Activated naive CD8-positive, alpha-beta T cell treated with anti-CD3 and anti-CD28 coated beads, Interleukin-2, amount 50 U/mL, for 24 hours (primary cell): Measurements from ENCODE around the gene GNAO1.

ENCODE experiments used
- ATAC-seq: fragments of 150-1000 bp; cut with Tn5 transposase; one replicate; pipeline ENCODE4 v1.10.0; 2021
- DNase-seq: peaks from one replicate; pipeline ENCODE4 v3.0.0; 2021
- H3K27ac Mint-ChIP-seq: one replicate; pipeline ENCODE4 v1.8.0; 2021; ENCODE audit warnings: mild to moderate bottlenecking, mixed read lengths
- H3K27me3 Mint-ChIP-seq: one replicate; pipeline ENCODE4 v1.8.0; 2021; ENCODE audit warnings: mixed read lengths
- H3K36me3 Mint-ChIP-seq: one replicate; pipeline ENCODE4 v1.8.0; 2021; ENCODE audit warnings: low read depth, mixed read lengths
- H3K4me1 Mint-ChIP-seq: one replicate; pipeline ENCODE4 v1.8.0; 2021; ENCODE audit warnings: mixed read lengths
- H3K4me3 Mint-ChIP-seq: one replicate; pipeline ENCODE4 v1.8.0; 2021; ENCODE audit warnings: mild to moderate bottlenecking, moderate library complexity, mixed read lengths
- H3K9me3 Mint-ChIP-seq: one replicate; pipeline ENCODE4 v1.8.0; 2021; ENCODE audit warnings: mixed read lengths

The GNAO1 gene

GRCh38 chr16:56324406-56324805, 133.1 kb downstream of the GNAO1 start:
- no peaks in the 10 kb centered on the region for H3K9me3 Mint-ChIP-seq
- DNase-seq (no peak), ATAC-seq (no peak)
- H3K4me1 Mint-ChIP-seq, result peaks cover 1% of the 10 kb centered on the region
- peaks cover 3% of the 10 kb centered on the region for H3K27me3 Mint-ChIP-seq
- H3K36me3 Mint-ChIP-seq, result no peaks in the 10 kb centered on the region
- H3K27ac Mint-ChIP-seq, result no peak overlapping the region
- H3K4me3 Mint-ChIP-seq, result no peak overlapping the region

GRCh38 chr16:56325956-56326355, 134.7 kb downstream of the GNAO1 start:
- ATAC-seq (peak; percentile 17), DNase-seq (no peak)
- Mint-ChIP-seq H3K9me3 (no peaks in the 10 kb centered on the region), H3K36me3 (no peaks in the 10 kb centered on the region), H3K4me1 (no peaks in the 10 kb centered on the region), H3K27me3 (no peaks in the 10 kb centered on the region), H3K27ac (no peak overlapping the region), H3K4me3 (no peak overlapping the region)

DNA sequence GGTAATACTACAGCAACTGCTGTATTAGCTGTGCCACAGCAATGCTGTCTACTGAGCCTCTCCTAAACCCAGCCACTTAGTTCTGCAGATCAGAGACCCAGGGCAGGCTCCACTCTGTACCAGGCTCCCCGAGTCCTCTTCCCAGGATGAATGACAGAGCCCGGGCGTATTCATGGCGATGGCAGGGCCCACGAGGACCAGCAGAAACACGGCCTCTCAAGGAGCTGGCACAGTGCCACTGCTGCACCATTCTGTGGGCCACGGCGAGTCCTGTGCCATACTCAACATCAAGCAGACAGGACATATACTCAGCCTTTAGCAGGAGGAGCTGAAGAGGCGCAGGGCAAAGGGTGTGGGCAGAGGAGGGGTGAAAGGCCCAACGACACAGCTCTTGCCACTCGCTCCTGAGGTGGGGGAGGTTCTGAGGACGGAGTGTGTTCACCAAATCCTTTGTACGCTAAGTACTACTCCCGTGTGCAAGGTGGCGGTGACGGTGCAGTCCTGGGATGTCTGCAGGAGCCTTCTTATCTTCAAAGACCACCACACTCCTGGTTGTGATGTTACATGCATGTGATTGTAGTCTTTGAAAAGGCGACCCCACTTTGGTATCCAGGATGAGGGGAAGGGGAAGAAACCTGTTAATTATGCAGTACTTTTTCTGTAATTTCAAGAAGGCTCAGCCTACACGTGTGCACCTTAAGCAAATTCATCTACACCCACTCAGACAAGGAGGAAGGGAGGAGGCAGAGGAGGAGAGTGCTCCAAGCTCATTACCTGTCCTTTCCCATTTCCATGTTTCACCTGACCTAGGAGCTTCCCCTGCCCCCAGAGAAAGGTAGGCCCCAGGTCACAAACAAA, 136.0 kb downstream of the GNAO1 start:
- Mint-ChIP-seq H3K36me3 (no peaks in the 10 kb centered on the region), H3K27me3 (no peaks in the 10 kb centered on the region), H3K4me1 (no peaks in the 10 kb centered on the region), H3K4me3 (no peak overlapping the region), H3K27ac (no peak overlapping the region), H3K9me3 (no peaks in the 10 kb centered on the region)
- no peak for DNase-seq
- no peak for ATAC-seq

- Mint-ChIP-seq H3K4me1 (no peaks in the 10 kb centered on the region), H3K4me3 (no peak overlapping the region), H3K27ac (no peak overlapping the region), H3K9me3 (no peaks in the 10 kb centered on the region), H3K27me3 (no peaks in the 10 kb centered on the region), H3K36me3 (no peaks in the 10 kb centered on the region)
- ATAC-seq, result no peak
- no peak for DNase-seq
These were observed 136.6 kb downstream of the GNAO1 start for GRCh38 chr16:56327929-56328258.

- ATAC-seq (no peak), DNase-seq (no peak)
- Mint-ChIP-seq H3K9me3 (no peaks in the 10 kb centered on the region), H3K27ac (no peak overlapping the region), H3K27me3 (no peaks in the 10 kb centered on the region), H3K4me3 (no peak overlapping the region), H3K4me1 (no peaks in the 10 kb centered on the region), H3K36me3 (no peaks in the 10 kb centered on the region)
These were observed 137.2 kb downstream of the GNAO1 start for GRCh38 chr16:56328276-56329022.

DNA sequence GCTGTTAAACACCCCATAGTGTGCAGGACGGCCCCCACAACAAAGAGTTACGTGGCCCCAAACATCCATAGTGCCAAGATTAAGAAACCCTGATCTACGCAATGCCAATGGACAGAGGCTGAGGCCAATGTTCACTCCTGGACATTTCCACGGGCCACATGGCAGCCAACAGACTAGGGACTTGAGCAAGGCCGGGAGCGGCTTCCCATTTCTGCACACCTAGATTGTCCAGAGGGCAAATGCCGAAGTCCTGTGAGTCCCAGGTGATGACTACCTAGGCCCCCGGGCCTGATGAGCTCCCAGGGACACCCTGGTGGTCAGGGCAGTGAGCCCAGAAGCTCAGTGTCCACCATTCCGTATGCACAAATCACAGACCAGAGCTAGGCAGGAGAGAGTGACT, 138.6 kb downstream of the GNAO1 start:
- no peaks in the 10 kb centered on the region for H3K27me3 Mint-ChIP-seq
- no peak overlapping the region for H3K27ac Mint-ChIP-seq
- H3K4me1 Mint-ChIP-seq, result no peaks in the 10 kb centered on the region
- no peaks in the 10 kb centered on the region for H3K9me3 Mint-ChIP-seq
- ATAC-seq (no peak), DNase-seq (no peak)
- H3K36me3 Mint-ChIP-seq, result no peaks in the 10 kb centered on the region
- H3K4me3 Mint-ChIP-seq, result no peak overlapping the region

DNA sequence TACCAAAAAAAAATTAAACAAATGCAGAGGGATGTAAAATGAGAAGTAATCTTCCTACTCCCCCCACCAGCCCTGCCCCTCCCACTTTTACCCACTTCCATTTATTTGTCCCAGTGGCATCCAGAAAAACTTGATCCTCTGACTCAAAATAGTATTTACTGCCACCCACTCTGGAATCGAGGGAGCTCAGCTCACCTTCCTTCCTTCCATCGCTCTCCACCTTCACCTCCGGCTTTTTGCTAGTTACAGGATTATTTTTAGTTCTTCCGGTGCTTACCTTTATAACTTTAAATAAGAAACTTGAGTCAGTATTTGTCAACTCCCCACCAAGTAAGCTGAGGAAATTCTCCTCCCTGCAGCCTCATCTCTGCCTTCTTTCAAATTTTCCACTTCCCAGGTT, 139.2 kb downstream of the GNAO1 start:
- no peak for ATAC-seq
- H3K9me3 Mint-ChIP-seq, result no peaks in the 10 kb centered on the region
- no peak overlapping the region for H3K27ac Mint-ChIP-seq
- no peaks in the 10 kb centered on the region for H3K27me3 Mint-ChIP-seq
- no peaks in the 10 kb centered on the region for H3K36me3 Mint-ChIP-seq
- no peak overlapping the region for H3K4me3 Mint-ChIP-seq
- DNase-seq, result no peak
- H3K4me1 Mint-ChIP-seq, result no peaks in the 10 kb centered on the region

DNA sequence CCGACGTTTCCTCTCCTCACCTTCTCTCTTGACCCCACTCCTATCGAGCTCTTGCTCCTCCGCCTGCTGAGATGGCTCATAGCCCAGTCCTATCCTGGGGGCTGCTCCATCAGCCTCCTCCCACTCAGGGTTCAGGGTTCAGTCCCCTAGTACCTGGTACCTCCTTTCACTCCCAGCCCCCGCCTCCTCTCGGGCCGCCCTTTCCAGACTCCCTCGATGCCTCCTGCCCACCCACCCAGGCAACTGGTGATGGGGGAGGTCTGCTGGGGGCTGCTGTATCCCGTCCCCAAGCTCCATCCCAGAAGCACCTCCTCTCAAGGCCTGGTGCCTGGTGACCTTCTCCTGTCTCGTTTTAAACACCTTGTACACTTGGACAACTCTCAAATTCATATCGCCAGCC, 140.1 kb downstream of the GNAO1 start:
- Mint-ChIP-seq H3K36me3 (no peaks in the 10 kb centered on the region), H3K27ac (no peak overlapping the region), H3K27me3 (no peaks in the 10 kb centered on the region), H3K4me3 (no peak overlapping the region), H3K4me1 (no peaks in the 10 kb centered on the region), H3K9me3 (no peaks in the 10 kb centered on the region)
- ATAC-seq (no peak), DNase-seq (no peak)

GRCh38 chr16:56331915-56332314, 140.6 kb downstream of the GNAO1 start:
- no peak overlapping the region for H3K4me3 Mint-ChIP-seq
- no peaks in the 10 kb centered on the region for H3K4me1 Mint-ChIP-seq
- no peak overlapping the region for H3K27ac Mint-ChIP-seq
- H3K36me3 Mint-ChIP-seq, result no peaks in the 10 kb centered on the region
- no peaks in the 10 kb centered on the region for H3K9me3 Mint-ChIP-seq
- no peaks in the 10 kb centered on the region for H3K27me3 Mint-ChIP-seq
- ATAC-seq, result no peak
- no peak for DNase-seq

DNA sequence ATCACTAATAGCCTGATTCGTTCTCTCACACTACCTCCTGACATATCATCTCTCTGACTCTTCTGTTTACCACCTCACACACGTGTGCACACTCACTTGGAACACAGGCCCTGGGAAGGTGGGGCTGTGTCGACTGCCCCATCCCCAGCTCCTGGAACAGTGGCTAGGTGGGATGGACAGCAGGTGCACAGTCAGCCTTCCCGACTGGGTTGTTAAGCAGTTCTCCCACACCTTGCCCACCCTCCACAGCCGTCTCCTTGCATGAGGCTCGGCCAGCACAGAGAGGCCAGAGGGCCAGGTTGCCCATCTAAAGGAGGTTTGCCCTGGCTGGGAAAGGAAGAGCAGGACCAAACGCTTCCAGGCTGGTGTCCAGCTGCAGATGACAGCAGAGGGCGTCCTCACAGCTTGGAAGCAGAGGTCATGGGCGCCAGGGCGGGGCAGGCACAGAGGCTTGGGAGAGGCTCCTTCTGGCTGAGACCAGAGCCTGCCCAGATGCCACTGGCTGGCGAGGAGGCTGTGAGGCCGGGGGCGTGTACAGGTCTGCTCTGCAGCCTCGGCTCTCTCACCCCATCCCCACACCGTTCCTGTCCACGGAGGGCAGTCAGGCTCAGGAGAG, 141.3 kb downstream of the GNAO1 start:
- Mint-ChIP-seq H3K4me1 (no peaks in the 10 kb centered on the region), H3K27ac (no peak overlapping the region), H3K27me3 (no peaks in the 10 kb centered on the region), H3K4me3 (no peak overlapping the region), H3K9me3 (no peaks in the 10 kb centered on the region), H3K36me3 (no peaks in the 10 kb centered on the region)
- ATAC-seq (no peak), DNase-seq (no peak)

DNA sequence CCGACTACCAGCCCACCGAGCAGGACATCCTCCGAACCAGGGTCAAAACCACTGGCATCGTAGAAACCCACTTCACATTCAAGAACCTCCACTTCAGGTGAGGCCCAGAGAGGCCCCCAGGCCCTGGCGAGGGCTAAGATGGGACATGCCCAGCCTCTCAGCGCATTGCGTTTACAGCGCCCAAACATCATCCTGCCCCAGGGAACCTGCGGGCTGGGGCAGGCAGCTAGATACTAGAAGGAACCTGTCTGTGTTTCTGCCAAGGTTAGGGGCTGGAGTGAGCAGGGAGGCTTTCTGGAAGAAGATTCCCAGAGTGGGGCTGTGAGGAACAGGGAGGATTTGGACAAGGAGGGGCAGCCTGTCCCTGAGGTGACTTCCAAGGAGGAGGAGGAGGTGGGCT, 143.5 kb downstream of the GNAO1 start:
- DNase-seq (no peak), ATAC-seq (no peak)
- H3K27me3 Mint-ChIP-seq, result no peaks in the 10 kb centered on the region
- no peak overlapping the region for H3K4me3 Mint-ChIP-seq
- H3K36me3 Mint-ChIP-seq, result no peaks in the 10 kb centered on the region
- no peak overlapping the region for H3K27ac Mint-ChIP-seq
- H3K4me1 Mint-ChIP-seq, result no peaks in the 10 kb centered on the region
- H3K9me3 Mint-ChIP-seq, result no peaks in the 10 kb centered on the region

- Mint-ChIP-seq H3K27me3 (no peaks in the 10 kb centered on the region), H3K27ac (no peak overlapping the region), H3K36me3 (no peaks in the 10 kb centered on the region), H3K4me1 (no peaks in the 10 kb centered on the region), H3K4me3 (no peak overlapping the region), H3K9me3 (no peaks in the 10 kb centered on the region)
- no peak for ATAC-seq
- no peak for DNase-seq
These were observed 144.9 kb downstream of the GNAO1 start for GRCh38 chr16:56336071-56336688.

- Mint-ChIP-seq H3K27ac (no peak overlapping the region), H3K27me3 (no peaks in the 10 kb centered on the region), H3K9me3 (no peaks in the 10 kb centered on the region), H3K36me3 (no peaks in the 10 kb centered on the region), H3K4me1 (no peaks in the 10 kb centered on the region), H3K4me3 (no peak overlapping the region)
- ATAC-seq, result no peak
- DNase-seq, result no peak
These were observed 145.4 kb downstream of the GNAO1 start for GRCh38 chr16:56336711-56337110.

- Mint-ChIP-seq H3K27me3 (no peaks in the 10 kb centered on the region), H3K36me3 (no peaks in the 10 kb centered on the region), H3K27ac (no peak overlapping the region)
These were observed 146.0 kb downstream of the GNAO1 start for GRCh38 chr16:56337131-56337857.

More at GRCh38 chr16:56337131-56337857, 146.0 kb downstream of the GNAO1 start:
- DNase-seq, result no peak
- H3K9me3 Mint-ChIP-seq, result no peaks in the 10 kb centered on the region
- no peak for ATAC-seq
- no peak overlapping the region for H3K4me3 Mint-ChIP-seq
- no peaks in the 10 kb centered on the region for H3K4me1 Mint-ChIP-seq
